Endothelial cell of umbilical vein (primary cell): ENCODE measurements around the gene RPS2.

Experiments used
- EZH2 ChIP-seq: IDR thresholded peaks from 2 replicates; pipeline ENCODE4 v1.6.1; 2012; ENCODE audit warnings: borderline replicate concordance, low read depth, mild to moderate bottlenecking, moderate library complexity, low read length, inconsistent platforms; ENCODE audit not compliant: severe bottlenecking
- JUN ChIP-seq: IDR thresholded peaks from 2 replicates; pipeline ENCODE4 v1.6.1; 2011; ENCODE audit warnings: borderline replicate concordance, low read depth; ENCODE audit not compliant: insufficient read length, insufficient read depth
- MYC ChIP-seq: IDR thresholded peaks from one replicate; pipeline ENCODE4 v1.6.1; 2011; ENCODE audit warnings: mild to moderate bottlenecking, low read depth, low read length
- POLR2A ChIP-seq: IDR thresholded peaks from 2 replicates; pipeline ENCODE4 v1.6.1; 2012; ENCODE audit warnings: low read depth, mild to moderate bottlenecking, control low read depth, low read length
- POLR2AphosphoS5 ChIP-seq: IDR thresholded peaks from 2 replicates; pipeline ENCODE4 v1.6.1; 2012; ENCODE audit warnings: low read depth, mild to moderate bottlenecking, control low read depth, low read length, moderate library complexity; ENCODE audit not compliant: insufficient read depth
- TF ChIP-seq, protein P1 (sequence below), 2 donors: IDR thresholded peaks; 1 replicate in 1 of 2; 2 replicates in 1 of 2; pipeline ENCODE4 v1.5.1; 2011; ENCODE audit warnings: low read length in 2 of 2, mild to moderate bottlenecking in 2 of 2, moderate library complexity in 2 of 2, control low read depth in 1 of 2, inconsistent platforms in 1 of 2, low read depth in 1 of 2; ENCODE audit not compliant: insufficient read depth in 1 of 2; ENCODE audit errors: extremely low read depth in 1 of 2
- TF ChIP-seq, protein P2 (sequence below): IDR thresholded peaks from 2 replicates; pipeline ENCODE4 v1.6.1; 2011; ENCODE audit not compliant: insufficient read depth, insufficient read length

DNA sequence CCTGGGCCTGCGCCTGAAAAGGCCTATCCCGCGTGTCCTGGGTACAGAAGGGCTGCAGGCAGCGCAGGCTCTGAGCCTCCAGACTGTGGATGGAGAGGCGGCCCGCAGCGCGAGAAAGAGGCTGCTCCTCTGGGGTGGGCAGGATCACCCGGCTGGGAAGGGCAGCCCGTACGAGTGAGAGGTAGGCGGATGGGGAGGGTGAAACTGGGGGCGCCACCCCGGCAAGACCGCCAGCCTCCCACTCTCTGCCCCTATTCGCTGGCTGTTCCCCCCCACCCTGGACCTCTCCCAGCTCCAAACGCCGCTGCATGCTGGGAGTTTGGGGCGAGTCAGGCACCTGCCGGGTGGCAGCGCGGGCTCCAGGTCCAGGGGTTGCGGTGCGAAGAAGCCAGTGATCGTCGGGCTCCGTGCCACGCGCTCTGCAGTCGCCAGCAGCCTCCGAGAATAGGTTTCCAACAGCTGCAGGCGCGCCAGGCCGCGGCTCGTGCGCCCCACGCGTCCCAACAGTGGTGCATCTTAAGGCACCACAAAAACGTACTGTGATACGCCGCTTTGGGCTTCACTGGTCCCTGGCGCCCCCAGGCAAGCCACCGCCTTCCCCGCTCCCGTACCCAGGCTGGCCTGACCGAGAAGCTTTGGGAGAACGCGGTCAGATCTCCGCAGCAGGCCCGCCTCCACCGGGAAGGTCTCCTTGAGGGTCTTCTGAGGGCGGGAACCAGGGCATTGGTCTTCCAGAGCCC is 15.6 kb upstream of the RPS2 start:
- TF ChIP-seq, protein P1, sequence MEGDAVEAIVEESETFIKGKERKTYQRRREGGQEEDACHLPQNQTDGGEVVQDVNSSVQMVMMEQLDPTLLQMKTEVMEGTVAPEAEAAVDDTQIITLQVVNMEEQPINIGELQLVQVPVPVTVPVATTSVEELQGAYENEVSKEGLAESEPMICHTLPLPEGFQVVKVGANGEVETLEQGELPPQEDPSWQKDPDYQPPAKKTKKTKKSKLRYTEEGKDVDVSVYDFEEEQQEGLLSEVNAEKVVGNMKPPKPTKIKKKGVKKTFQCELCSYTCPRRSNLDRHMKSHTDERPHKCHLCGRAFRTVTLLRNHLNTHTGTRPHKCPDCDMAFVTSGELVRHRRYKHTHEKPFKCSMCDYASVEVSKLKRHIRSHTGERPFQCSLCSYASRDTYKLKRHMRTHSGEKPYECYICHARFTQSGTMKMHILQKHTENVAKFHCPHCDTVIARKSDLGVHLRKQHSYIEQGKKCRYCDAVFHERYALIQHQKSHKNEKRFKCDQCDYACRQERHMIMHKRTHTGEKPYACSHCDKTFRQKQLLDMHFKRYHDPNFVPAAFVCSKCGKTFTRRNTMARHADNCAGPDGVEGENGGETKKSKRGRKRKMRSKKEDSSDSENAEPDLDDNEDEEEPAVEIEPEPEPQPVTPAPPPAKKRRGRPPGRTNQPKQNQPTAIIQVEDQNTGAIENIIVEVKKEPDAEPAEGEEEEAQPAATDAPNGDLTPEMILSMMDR (IDR thresholded peaks at IDR 0.05; ENCODE audit: extremely low read depth in 1 of 2, insufficient read depth in 1 of 2, low read depth in 1 of 2, low read length in 2 of 2) = no peak
- TF ChIP-seq POLR2AphosphoS5 = no peak
- TF ChIP-seq, protein P2, sequence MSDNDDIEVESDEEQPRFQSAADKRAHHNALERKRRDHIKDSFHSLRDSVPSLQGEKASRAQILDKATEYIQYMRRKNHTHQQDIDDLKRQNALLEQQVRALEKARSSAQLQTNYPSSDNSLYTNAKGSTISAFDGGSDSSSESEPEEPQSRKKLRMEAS = no peak
- TF ChIP-seq POLR2A = no peak
- TF ChIP-seq EZH2 = peak; percentile 98
- TF ChIP-seq JUN = no peak
- TF ChIP-seq MYC = no peak
